Activated naive CD4-positive, alpha-beta T cell treated with anti-CD3 and anti-CD28 coated beads for 36 hours (primary cell): Measurements from ENCODE around the gene HLCS. TPM values are rescaled to one million over a fixed set of nuclear protein-coding genes. Genes with fewer than 3 reads are reported as not detected.

Experiments
- CTCF ChIA-PET: fragments of 350-600 bp; sonication (Branson Sonifier 250); formaldehyde crosslinking; loops from one replicate; lab custom pipeline; 2021; ENCODE audit warnings: antibody characterized with exemption; lab: Charles Lee
- DNase-seq: peaks from one replicate; pipeline ENCODE4 v3.0.0-alpha.2; 2020
- H3K27ac Mint-ChIP-seq: one replicate; pipeline ENCODE4 v1.8.0; 2021; ENCODE audit warnings: mild to moderate bottlenecking, mixed read lengths
- H3K27me3 Mint-ChIP-seq: one replicate; pipeline ENCODE4 v1.8.0; 2021; ENCODE audit warnings: low read depth, mixed read lengths
- H3K36me3 Mint-ChIP-seq: one replicate; pipeline ENCODE4 v1.8.0; 2021; ENCODE audit warnings: low read depth, mixed read lengths
- H3K4me1 Mint-ChIP-seq: one replicate; pipeline ENCODE4 v1.8.0; 2021; ENCODE audit warnings: low read depth, mixed read lengths
- H3K4me3 Mint-ChIP-seq: one replicate; pipeline ENCODE4 v1.8.0; 2021; ENCODE audit warnings: mild to moderate bottlenecking, moderate library complexity, mixed read lengths
- H3K9me3 Mint-ChIP-seq: one replicate; pipeline ENCODE4 v1.8.0; 2021; ENCODE audit warnings: mixed read lengths
- intact Hi-C: fragments of 100-400 bp; cut with micrococcal nuclease; formaldehyde crosslinking; loops from one replicate; pipeline ENCODE4 v1.15.1; 2023
- total RNA-seq, 2 experiments: library from RNA; stranded (reverse); gene quantifications; one replicate each; pipeline ENCODE4 v1.2.3, GENCODE V29; 2021

HLCS gene
- total RNA-seq, 2 experiments from 2014 or later: 12.5 to 12.6 TPM

GRCh38 chr21:36883532-36884486 is 82.7 kb downstream of the HLCS start:
- peaks cover 10% of the 10 kb centered on the region for H3K9me3 Mint-ChIP-seq
- peaks cover 28% of the 10 kb centered on the region for H3K36me3 Mint-ChIP-seq
- CTCF ChIA-PET: no interaction called here

GRCh38 chr21:36882776-36883175 is 83.7 kb downstream of the HLCS start:
- no peaks in the 10 kb centered on the region for H3K27me3 Mint-ChIP-seq
- no peaks in the 10 kb centered on the region for H3K4me1 Mint-ChIP-seq
- peaks cover 12% of the 10 kb centered on the region for H3K9me3 Mint-ChIP-seq
- intact Hi-C loops: no loop called here
- CTCF ChIA-PET: no interaction called here
- DNase-seq: no peak
- peaks cover 31% of the 10 kb centered on the region for H3K36me3 Mint-ChIP-seq
- H3K27ac Mint-ChIP-seq: no peak overlapping the region
- H3K4me3 Mint-ChIP-seq: no peak overlapping the region

More at GRCh38 chr21:36883532-36884486, 82.7 kb downstream of the HLCS start:
- DNase-seq: no peak
- Mint-ChIP-seq H3K27me3 (no peaks in the 10 kb centered on the region), H3K27ac (no peak overlapping the region), H3K4me1 (no peaks in the 10 kb centered on the region), H3K4me3 (no peak overlapping the region)
- intact Hi-C loops: no loop called here

GRCh38 chr21:36881228-36881627 is 85.2 kb downstream of the HLCS start:
- H3K36me3 Mint-ChIP-seq: peaks cover 34% of the 10 kb centered on the region
- H3K27ac Mint-ChIP-seq: no peak overlapping the region
- H3K4me1 Mint-ChIP-seq: no peaks in the 10 kb centered on the region
- peaks cover 12% of the 10 kb centered on the region for H3K9me3 Mint-ChIP-seq
- no peaks in the 10 kb centered on the region for H3K27me3 Mint-ChIP-seq
- DNase-seq: no peak
- intact Hi-C loops: no loop called here
- H3K4me3 Mint-ChIP-seq: no peak overlapping the region
- CTCF ChIA-PET: no interaction called here

- H3K27ac Mint-ChIP-seq: no peak overlapping the region
- no peak overlapping the region for H3K4me3 Mint-ChIP-seq
- DNase-seq: no peak
- peaks cover 30% of the 10 kb centered on the region for H3K36me3 Mint-ChIP-seq
- H3K9me3 Mint-ChIP-seq: peaks cover 12% of the 10 kb centered on the region
- CTCF ChIA-PET: no interaction called here
- H3K27me3 Mint-ChIP-seq: no peaks in the 10 kb centered on the region
- intact Hi-C loops: no loop called here
- H3K4me1 Mint-ChIP-seq: no peaks in the 10 kb centered on the region
Observed at GRCh38 chr21:36879827-36880226, 86.6 kb downstream of the HLCS start.

GRCh38 chr21:36877741-36878140 is 88.7 kb downstream of the HLCS start:
- H3K27me3 Mint-ChIP-seq: no peaks in the 10 kb centered on the region
- intact Hi-C loops: no loop called here
- H3K4me1 Mint-ChIP-seq: no peaks in the 10 kb centered on the region
- no peak for DNase-seq
- peaks cover 2% of the 10 kb centered on the region for H3K9me3 Mint-ChIP-seq
- no peak overlapping the region for H3K4me3 Mint-ChIP-seq
- H3K27ac Mint-ChIP-seq: no peak overlapping the region
- CTCF ChIA-PET: no interaction called here
- peaks cover 16% of the 10 kb centered on the region for H3K36me3 Mint-ChIP-seq

GRCh38 chr21:36874665-36875064 is 91.8 kb downstream of the HLCS start:
- Mint-ChIP-seq H3K9me3 (peaks cover 2% of the 10 kb centered on the region), H3K36me3 (peaks cover 10% of the 10 kb centered on the region), H3K27ac (no peak overlapping the region), H3K27me3 (no peaks in the 10 kb centered on the region), H3K4me1 (no peaks in the 10 kb centered on the region), H3K4me3 (no peak overlapping the region)
- intact Hi-C loops: no loop called here
- CTCF ChIA-PET: interaction anchor here (0.7 to 0.8 kb wide), 2 partner anchors 245 to 800 kb away, joined by 4 read pairs; no protein-coding TSS in a partner anchor
- no peak for DNase-seq

GRCh38 chr21:36873513-36873912 is 93.0 kb downstream of the HLCS start:
- CTCF ChIA-PET: no interaction called here
- Mint-ChIP-seq H3K27me3 (no peaks in the 10 kb centered on the region), H3K9me3 (peaks cover 2% of the 10 kb centered on the region), H3K4me3 (no peak overlapping the region), H3K27ac (no peak overlapping the region), H3K36me3 (peaks cover 10% of the 10 kb centered on the region), H3K4me1 (no peaks in the 10 kb centered on the region)
- intact Hi-C loops: no loop called here
- DNase-seq: no peak

- H3K4me3 Mint-ChIP-seq: no peak overlapping the region
Observed at GRCh38 chr21:36867291-36867905, 99.1 kb downstream of the HLCS start.

GRCh38 chr21:36866419-36866818 is 100.0 kb downstream of the HLCS start:
- no peaks in the 10 kb centered on the region for H3K36me3 Mint-ChIP-seq
- intact Hi-C loops: no loop called here
- H3K9me3 Mint-ChIP-seq: no peaks in the 10 kb centered on the region
- no peaks in the 10 kb centered on the region for H3K27me3 Mint-ChIP-seq
- H3K4me1 Mint-ChIP-seq: no peaks in the 10 kb centered on the region
- DNase-seq: no peak
- CTCF ChIA-PET: interaction anchor here (1.0 to 1.8 kb wide), 2 partner anchors 12 to 235 kb away, joined by 3 to 5 read pairs; no protein-coding TSS in a partner anchor
- H3K4me3 Mint-ChIP-seq: no peak overlapping the region
- H3K27ac Mint-ChIP-seq: no peak overlapping the region

More at GRCh38 chr21:36867291-36867905, 99.1 kb downstream of the HLCS start:
- intact Hi-C loops: no loop called here
- H3K4me1 Mint-ChIP-seq: no peaks in the 10 kb centered on the region
- H3K27ac Mint-ChIP-seq: no peak overlapping the region
- CTCF ChIA-PET: no interaction called here
- no peak for DNase-seq
- no peaks in the 10 kb centered on the region for H3K9me3 Mint-ChIP-seq
- H3K27me3 Mint-ChIP-seq: no peaks in the 10 kb centered on the region
- H3K36me3 Mint-ChIP-seq: no peaks in the 10 kb centered on the region

GRCh38 chr21:36864974-36865373 is 101.5 kb downstream of the HLCS start:
- DNase-seq: no peak
- no peaks in the 10 kb centered on the region for H3K36me3 Mint-ChIP-seq
- CTCF ChIA-PET: interaction anchor here (1.2 to 1.8 kb wide), 2 partner anchors 9 to 11 kb away, joined by 3 to 5 read pairs; no protein-coding TSS in a partner anchor
- no peak overlapping the region for H3K4me3 Mint-ChIP-seq
- no peak overlapping the region for H3K27ac Mint-ChIP-seq
- H3K27me3 Mint-ChIP-seq: no peaks in the 10 kb centered on the region
- no peaks in the 10 kb centered on the region for H3K9me3 Mint-ChIP-seq
- intact Hi-C loops: no loop called here
- H3K4me1 Mint-ChIP-seq: peaks cover 3% of the 10 kb centered on the region

GRCh38 chr21:36863260-36863659 is 103.2 kb downstream of the HLCS start:
- intact Hi-C loops: no loop called here
- H3K36me3 Mint-ChIP-seq: no peaks in the 10 kb centered on the region
- H3K27me3 Mint-ChIP-seq: no peaks in the 10 kb centered on the region
- no peak overlapping the region for H3K27ac Mint-ChIP-seq
- CTCF ChIA-PET: interaction anchor here (1.1 kb wide), 1 partner anchor 219 kb away, joined by 3 read pairs; no protein-coding TSS in a partner anchor
- peaks cover 7% of the 10 kb centered on the region for H3K4me1 Mint-ChIP-seq
- no peak overlapping the region for H3K4me3 Mint-ChIP-seq
- H3K9me3 Mint-ChIP-seq: no peaks in the 10 kb centered on the region
- no peak for DNase-seq

- no peak overlapping the region for H3K27ac Mint-ChIP-seq
- H3K4me3 Mint-ChIP-seq: no peak overlapping the region
- H3K27me3 Mint-ChIP-seq: no peaks in the 10 kb centered on the region
- no peaks in the 10 kb centered on the region for H3K9me3 Mint-ChIP-seq
- no peak for DNase-seq
- no peaks in the 10 kb centered on the region for H3K36me3 Mint-ChIP-seq
- intact Hi-C loops: no loop called here
- H3K4me1 Mint-ChIP-seq: peaks cover 7% of the 10 kb centered on the region
- CTCF ChIA-PET: interaction anchor here (0.8 kb wide), 1 partner anchor 357 kb away, joined by 3 read pairs; no protein-coding TSS in a partner anchor
Observed at GRCh38 chr21:36861595-36862323, 104.7 kb downstream of the HLCS start.
